Natural killer cell (primary cell): Measurements from ENCODE around the gene C1orf50. TPM values are rescaled to one million over a fixed set of nuclear protein-coding genes. Genes with fewer than 3 reads are reported as not detected.

ENCODE experiments used
- ATAC-seq, 3 donors: fragments of 150-1000 bp in 2 of 3; fragments of 200-7000 bp in 1 of 3; cut with Tn5 transposase; 1 replicate in 1 of 3; 2 replicates in 2 of 3; pipeline ENCODE4 v1.10.0; 2021; ENCODE audit warnings: mild to moderate bottlenecking in 2 of 3, moderate library complexity in 2 of 3
- DNase-seq, 2 donors: peaks; one replicate each; pipeline versions ENCODE4 v3.0.0 to v3.0.0-alpha.2; 2013 to 2021; ENCODE audit warnings: mixed read lengths in 1 of 2
- H3K27ac ChIP-seq: one replicate; pipeline ENCODE4 v1.5.1; 2013; ENCODE audit warnings: mild to moderate bottlenecking, low read length
- H3K27me3 ChIP-seq: one replicate; pipeline ENCODE4 v1.6.1; 2013; ENCODE audit warnings: low read length; ENCODE audit not compliant: control insufficient read depth, insufficient read depth
- H3K36me3 ChIP-seq: one replicate; pipeline ENCODE4 v1.6.1; 2013; ENCODE audit warnings: low read length; ENCODE audit not compliant: control insufficient read depth, insufficient read depth
- H3K4me1 ChIP-seq: one replicate; pipeline ENCODE4 v1.6.1; 2013; ENCODE audit warnings: low read length; ENCODE audit not compliant: control insufficient read depth, insufficient read depth
- H3K4me3 ChIP-seq: one replicate; pipeline ENCODE4 v1.5.1; 2013; ENCODE audit warnings: low read length
- H3K9me3 ChIP-seq: one replicate; pipeline ENCODE4 v1.6.1; 2013; ENCODE audit warnings: low read length; ENCODE audit not compliant: control insufficient read depth, insufficient read depth
- H3K27ac Mint-ChIP-seq, 2 donors: one replicate each; pipeline ENCODE4 v1.8.0; 2022; ENCODE audit warnings: mild to moderate bottlenecking in 2 of 2, mixed read lengths in 2 of 2, moderate library complexity in 1 of 2
- H3K27me3 Mint-ChIP-seq, 2 donors: one replicate each; pipeline ENCODE4 v1.8.0; 2022; ENCODE audit warnings: low read depth in 2 of 2, mixed read lengths in 2 of 2
- H3K36me3 Mint-ChIP-seq: one replicate; pipeline ENCODE4 v1.8.0; 2022; ENCODE audit warnings: mixed read lengths
- H3K4me1 Mint-ChIP-seq, 2 donors: one replicate each; pipeline ENCODE4 v1.8.0; 2022; ENCODE audit warnings: mixed read lengths in 2 of 2
- H3K4me3 Mint-ChIP-seq: one replicate; pipeline ENCODE4 v1.8.0; 2022; ENCODE audit warnings: mild to moderate bottlenecking, moderate library complexity, mixed read lengths
- H3K9me3 Mint-ChIP-seq, 2 donors: one replicate each; pipeline ENCODE4 v1.8.0; 2022; ENCODE audit warnings: mixed read lengths in 2 of 2
- CTCF ChIP-seq: fragments of 200-600 bp; IDR thresholded peaks from one replicate; pipeline ENCODE4 v1.8.0; 2022; ENCODE audit warnings: antibody characterized with exemption
- WGBS: methylation state at CpG from one replicate; pipeline ENCODE4 v1.1.7; 2013; ENCODE audit warnings: missing lambda C conversion rate; ENCODE audit not compliant: insufficient coverage; 5-methylcytosine and 5-hydroxymethylcytosine counted together
- intact Hi-C: fragments of 100-400 bp; cut with micrococcal nuclease; formaldehyde crosslinking; loops from one replicate; pipeline ENCODE4 v1.14.2; 2022
- total RNA-seq, 4 donors: library from RNA; stranded (reverse); fragments of 120-200 nt in 1 of 4; gene quantifications; one replicate each; pipeline versions ENCODE4 v1.2.3 to v1.2.4, GENCODE V29; 2013 to 2022

The C1orf50 gene
- total RNA-seq, 3 donors from 2014 or later (not counting 1 experiment from before 2014, with no cell fraction given) = 10.1 to 17.1 (median 12.7) TPM

- no peaks in the 10 kb centered on the region for H3K27me3 Mint-ChIP-seq
- H3K4me3 ChIP-seq = no peak overlapping the region
- H3K9me3 ChIP-seq = no peaks in the 10 kb centered on the region
- WGBS = 98% methylated on average over 5 of the region's 5 CpGs
- TF ChIP-seq CTCF = no peak
- H3K36me3 Mint-ChIP-seq = no peaks in the 10 kb centered on the region
- no peaks in the 10 kb centered on the region for H3K27me3 ChIP-seq
- H3K4me1 ChIP-seq = peaks cover 16% of the 10 kb centered on the region
- H3K27ac Mint-ChIP-seq = peak overlapping the region; percentile 22 to 85
- DNase-seq (no peak), ATAC-seq (no peak)
- intact Hi-C loops = no loop called here
- H3K4me3 Mint-ChIP-seq = peak overlapping the region; percentile 85
- peaks cover 21 to 24% of the 10 kb centered on the region in 2 donors for H3K4me1 Mint-ChIP-seq
- H3K9me3 Mint-ChIP-seq = no peaks in the 10 kb centered on the region
- no peak overlapping the region for H3K27ac ChIP-seq
- peaks cover 5% of the 10 kb centered on the region for H3K36me3 ChIP-seq
Observed at GRCh38 chr1:42786097-42786496, 19.0 kb downstream of the C1orf50 start.

- Mint-ChIP-seq H3K4me1 (peaks cover 21 to 24% of the 10 kb centered on the region in 2 donors), H3K4me3 (no peak overlapping the region), H3K27me3 (no peaks in the 10 kb centered on the region), H3K27ac (no peak overlapping the region), H3K9me3 (no peaks in the 10 kb centered on the region), H3K36me3 (no peaks in the 10 kb centered on the region)
- DNase-seq (no peak), ATAC-seq (no peak)
- no peaks in the 10 kb centered on the region for H3K27me3 ChIP-seq
- H3K27ac ChIP-seq = no peak overlapping the region
- H3K4me1 ChIP-seq = peaks cover 16% of the 10 kb centered on the region
- no peak for TF ChIP-seq CTCF
- H3K36me3 ChIP-seq = peaks cover under 1% of the 10 kb centered on the region
- H3K4me3 ChIP-seq = no peak overlapping the region
- no peaks in the 10 kb centered on the region for H3K9me3 ChIP-seq
- intact Hi-C loops = no loop called here
- WGBS = 100% methylated on average over 1 of the region's 1 CpG
Observed at GRCh38 chr1:42788021-42788420, 21.0 kb downstream of the C1orf50 start.

- Histone ChIP-seq H3K9me3 (no peaks in the 10 kb centered on the region), H3K27me3 (no peaks in the 10 kb centered on the region), H3K4me3 (no peak overlapping the region), H3K36me3 (no peaks in the 10 kb centered on the region), H3K4me1 (no peaks in the 10 kb centered on the region), H3K27ac (no peak overlapping the region)
- Mint-ChIP-seq H3K27me3 (no peaks in the 10 kb centered on the region), H3K4me3 (no peak overlapping the region), H3K4me1 (no peaks in the 10 kb centered on the region), H3K9me3 (no peaks in the 10 kb centered on the region), H3K36me3 (no peaks in the 10 kb centered on the region), H3K27ac (no peak overlapping the region)
- DNase-seq (no peak), ATAC-seq (no peak)
- intact Hi-C loops = no loop called here
- no peak for TF ChIP-seq CTCF
- 83% methylated on average over 2 of the region's 2 CpGs for WGBS
Observed at GRCh38 chr1:42793824-42794223, 26.8 kb downstream of the C1orf50 start.

- Mint-ChIP-seq H3K4me3 (no peak overlapping the region), H3K9me3 (no peaks in the 10 kb centered on the region), H3K27me3 (no peaks in the 10 kb centered on the region), H3K36me3 (no peaks in the 10 kb centered on the region), H3K27ac (no peak overlapping the region), H3K4me1 (no peaks in the 10 kb centered on the region)
- no peak for DNase-seq
- no peaks in the 10 kb centered on the region for H3K9me3 ChIP-seq
- no peak overlapping the region for H3K27ac ChIP-seq
- no peak overlapping the region for H3K4me3 ChIP-seq
- TF ChIP-seq CTCF = no peak
- no peak for ATAC-seq
- H3K27me3 ChIP-seq = no peaks in the 10 kb centered on the region
- no peaks in the 10 kb centered on the region for H3K36me3 ChIP-seq
- intact Hi-C loops = no loop called here
- WGBS = 88% methylated on average over 1 of the region's 3 CpGs
- no peaks in the 10 kb centered on the region for H3K4me1 ChIP-seq
Observed at GRCh38 chr1:42797414-42797813, 30.4 kb downstream of the C1orf50 start.
